HepG2 (cell line): ENCODE measurements around the gene CSKMT. TPM values are rescaled to one million over a fixed set of nuclear protein-coding genes. Genes with fewer than 3 reads are reported as not detected.
"Not testable (repeated sequence)": the region's sequence is repeated elsewhere in the genome, so short reads cannot be mapped to it uniquely, and the experiment has no call there.

ENCODE experiments used
- ATAC-seq: fragments of 200-7000 bp; cut with Tn5 transposase; 3 replicates; pipeline ENCODE4 v1.9.1; 2020; ENCODE audit warnings: mild to moderate bottlenecking, moderate library complexity
- BruUV-seq: library from RNA; stranded (reverse); fragments of 400-500 nt; replicated peaks from 2 replicates; lab custom pipeline; 2021; lab: Mats Ljungman, UMichigan
- CTCF ChIA-PET: fragments of 300-600 bp; formaldehyde crosslinking; extraction: SDS; loops from one replicate; lab custom pipeline; 2021; ENCODE audit warnings: low total read pairs, inconsistent platforms, low intra/inter-chr PET ratio; lab: Yijun Ruan, JAX
- POLR2A ChIA-PET: fragments of 350-600 bp; sonication (Branson Sonifier 250); formaldehyde crosslinking; loops from one replicate; lab custom pipeline; 2020; ENCODE audit warnings: antibody characterized with exemption, inconsistent platforms; lab: Yijun Ruan, JAX
- DNase-seq: peaks from one replicate; pipeline ENCODE4 v3.0.0-alpha.2; 2015; ENCODE audit warnings: low spot score
- FAIRE-seq: peaks from 3 replicates; lab custom pipeline; 2011; peaks lifted over from hg19 to GRCh38; lab: Jason Lieb, UNC
- H2AFZ ChIP-seq: one replicate; pipeline ENCODE4 v1.6.1; 2011; ENCODE audit warnings: low read length, inconsistent platforms
- H3K27ac ChIP-seq: fragments of 300-600 bp; 3 replicates; pipeline ENCODE4 v1.8.0; 2011; ENCODE audit warnings: mixed run types, mild to moderate bottlenecking, mixed read lengths, low read length, inconsistent platforms; ENCODE audit not compliant: insufficient read depth; ENCODE audit errors: extremely low read length
- H3K27me3 ChIP-seq, 2 experiments: fragments of 200-600 bp in 1 of 2; 2 replicates in 1 of 2; 3 replicates in 1 of 2; pipeline versions ENCODE4 v1.6.0 to v1.8.0; 2011; ENCODE audit warnings: low read length in 2 of 2, mild to moderate bottlenecking in 2 of 2, moderate library complexity in 2 of 2, inconsistent platforms in 1 of 2; ENCODE audit not compliant: insufficient read depth in 2 of 2, control insufficient read depth in 1 of 2
- H3K36me3 ChIP-seq, 2 experiments: fragments of 200-600 bp in 1 of 2; replicated peaks in 1 of 2; 2 replicates in 1 of 2; 3 replicates in 1 of 2; pipeline versions ENCODE4 v1.5.1 to v1.8.0; 2011; ENCODE audit warnings: low read length in 2 of 2, inconsistent platforms in 1 of 2; ENCODE audit not compliant: insufficient read depth in 2 of 2, control insufficient read depth in 1 of 2
- H3K4me1 ChIP-seq: 2 replicates; pipeline ENCODE4 v1.5.1; 2012; ENCODE audit warnings: low read length, inconsistent platforms; ENCODE audit not compliant: insufficient read depth
- H3K4me2 ChIP-seq: 2 replicates; pipeline ENCODE4 v1.6.0; 2011; ENCODE audit warnings: low read depth, low read length, inconsistent platforms
- H3K4me3 ChIP-seq, 3 experiments: fragments of 200-600 bp in 1 of 3; sonication (generic), shearing (Covaris generic) in 1 of 3; replicated peaks in 1 of 3; 2 replicates each; pipeline ENCODE4 v1.5.1; 2011 to 2016; ENCODE audit warnings: low read length in 3 of 3, inconsistent platforms in 2 of 3, low read depth in 2 of 3, mild to moderate bottlenecking in 2 of 3, control low read depth in 1 of 3, mixed read lengths in 1 of 3; ENCODE audit not compliant: insufficient read depth in 1 of 3
- H3K79me2 ChIP-seq: one replicate; pipeline ENCODE4 v1.6.1; 2011; ENCODE audit warnings: low read length, inconsistent platforms; ENCODE audit not compliant: insufficient read depth
- H3K9ac ChIP-seq: 2 replicates; pipeline ENCODE4 v1.6.0; 2011; ENCODE audit warnings: mild to moderate bottlenecking, low read depth, low read length, inconsistent platforms; ENCODE audit not compliant: insufficient read depth
- H3K9me3 ChIP-seq: 2 replicates; pipeline ENCODE4 v1.5.1; 2012; ENCODE audit warnings: mild to moderate bottlenecking, low read length
- H4K20me1 ChIP-seq: 2 replicates; pipeline ENCODE4 v1.6.0; 2011; ENCODE audit warnings: inconsistent platforms, mild to moderate bottlenecking, low read length, moderate library complexity; ENCODE audit not compliant: insufficient read depth
- IKZF5 ChIP-seq: IDR thresholded peaks from 2 replicates; pipeline ENCODE4 v1.6.1; 2018; ENCODE audit warnings: missing genetic modification reagents, mild to moderate bottlenecking, missing compliant biosample characterization
- TAF1 ChIP-seq: sonication (generic); formaldehyde crosslinking; IDR thresholded peaks from 2 replicates; pipeline ENCODE4 v1.4.0; 2020; ENCODE audit warnings: missing genetic modification reagents
- ZBTB42 ChIP-seq: sonication (generic); formaldehyde crosslinking; IDR thresholded peaks from 2 replicates; pipeline ENCODE4 v1.5.0; 2020; ENCODE audit warnings: mild to moderate bottlenecking, missing genetic modification reagents
- ZNF230 ChIP-seq: sonication (generic); formaldehyde crosslinking; IDR thresholded peaks from 2 replicates; pipeline ENCODE4 v1.4.0; 2020; ENCODE audit warnings: mild to moderate bottlenecking, missing genetic modification reagents
- ZNF30 ChIP-seq: sonication (generic); formaldehyde crosslinking; IDR thresholded peaks from 2 replicates; pipeline ENCODE4 v1.5.0; 2020; ENCODE audit warnings: mild to moderate bottlenecking, missing genetic modification reagents
- ZNF737 ChIP-seq: sonication (generic); formaldehyde crosslinking; IDR thresholded peaks from 2 replicates; pipeline ENCODE4 v1.5.0; 2020; ENCODE audit warnings: missing genetic modification reagents, mild to moderate bottlenecking, borderline replicate concordance
- ZNF800 ChIP-seq: sonication (generic); formaldehyde crosslinking; IDR thresholded peaks from 2 replicates; pipeline ENCODE4 v1.4.0; 2020; ENCODE audit warnings: missing genetic modification reagents
- WGBS: methylation state at CpG from one replicate; pipeline ENCODE4 v1.1.6; 2017; ENCODE audit warnings: low lambda C conversion rate; 5-methylcytosine and 5-hydroxymethylcytosine counted together
- in situ Hi-C: cut with HindIII; loops from 2 replicates; pipeline ENCODE4 v1.10.0; 2017; ENCODE audit warnings: low pct_unique_long_range_greater_than_20kb; ENCODE audit not compliant: extremely low pct_ligation_motif_present
- intact Hi-C: fragments of 100-400 bp; cut with micrococcal nuclease; formaldehyde crosslinking; loops from one replicate; pipeline ENCODE4 v1.10.0; 2022; ENCODE audit not compliant: unreplicated experiment
- polyA plus RNA-seq, 8 experiments: library from polyadenylated mRNA; depleted of rRNA in 3 of 8; stranded (reverse) in 7 of 8; unstranded in 1 of 8; fragments of >200 nt; fragmentation: Illumina TruSeq in 4 of 8; extraction: Trizol in 4 of 8; gene quantifications; 2 replicates each; pipeline versions ENCODE4 v1.2.1 to v1.2.3, GENCODE V29; 2011 to 2016; ENCODE audit warnings: low read depth in 4 of 8, missing spikeins in 1 of 8, mixed read lengths in 1 of 8; ENCODE audit not compliant: insufficient read depth in 1 of 8
- total RNA-seq, 5 experiments: library from RNA; depleted of rRNA; stranded (reverse); fragments of >200 nt; fragmentation: Illumina TruSeq; extraction: Trizol; gene quantifications; 2 replicates each; pipeline ENCODE4 v1.2.3, GENCODE V29; 2016; ENCODE audit warnings: low read depth in 1 of 5
- TF ChIP-seq, protein P1 (sequence below): sonication (generic); formaldehyde crosslinking; IDR thresholded peaks from 2 replicates; pipeline ENCODE4 v1.5.0; 2020; ENCODE audit warnings: missing genetic modification reagents
- TF ChIP-seq, protein P2 (sequence below): sonication (generic); formaldehyde crosslinking; IDR thresholded peaks from 2 replicates; pipeline ENCODE4 v1.5.0; 2020; ENCODE audit warnings: missing genetic modification reagents

The CSKMT gene
- total and polyA plus RNA-seq, 2 of the 13 experiments (the other 11 are each of a cell fraction or from before 2014, with no cell fraction given): 7.6 to 31.8 TPM

- H2AFZ ChIP-seq: no peak overlapping the region
- intact Hi-C loops (no loop called here), in situ Hi-C loops (no loop called here)
- peaks cover 59% of the 10 kb centered on the region for H3K4me1 ChIP-seq
- H3K4me2 ChIP-seq: peak overlapping the region; percentile 76
- TF ChIP-seq IKZF5: no peak
- TF ChIP-seq ZNF230 (CRISPR knock-in tag): no peak
- TF ChIP-seq, protein P1, sequence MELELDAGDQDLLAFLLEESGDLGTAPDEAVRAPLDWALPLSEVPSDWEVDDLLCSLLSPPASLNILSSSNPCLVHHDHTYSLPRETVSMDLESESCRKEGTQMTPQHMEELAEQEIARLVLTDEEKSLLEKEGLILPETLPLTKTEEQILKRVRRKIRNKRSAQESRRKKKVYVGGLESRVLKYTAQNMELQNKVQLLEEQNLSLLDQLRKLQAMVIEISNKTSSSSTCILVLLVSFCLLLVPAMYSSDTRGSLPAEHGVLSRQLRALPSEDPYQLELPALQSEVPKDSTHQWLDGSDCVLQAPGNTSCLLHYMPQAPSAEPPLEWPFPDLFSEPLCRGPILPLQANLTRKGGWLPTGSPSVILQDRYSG (CRISPR knock-in tag): no peak
- TF ChIP-seq, protein P2, sequence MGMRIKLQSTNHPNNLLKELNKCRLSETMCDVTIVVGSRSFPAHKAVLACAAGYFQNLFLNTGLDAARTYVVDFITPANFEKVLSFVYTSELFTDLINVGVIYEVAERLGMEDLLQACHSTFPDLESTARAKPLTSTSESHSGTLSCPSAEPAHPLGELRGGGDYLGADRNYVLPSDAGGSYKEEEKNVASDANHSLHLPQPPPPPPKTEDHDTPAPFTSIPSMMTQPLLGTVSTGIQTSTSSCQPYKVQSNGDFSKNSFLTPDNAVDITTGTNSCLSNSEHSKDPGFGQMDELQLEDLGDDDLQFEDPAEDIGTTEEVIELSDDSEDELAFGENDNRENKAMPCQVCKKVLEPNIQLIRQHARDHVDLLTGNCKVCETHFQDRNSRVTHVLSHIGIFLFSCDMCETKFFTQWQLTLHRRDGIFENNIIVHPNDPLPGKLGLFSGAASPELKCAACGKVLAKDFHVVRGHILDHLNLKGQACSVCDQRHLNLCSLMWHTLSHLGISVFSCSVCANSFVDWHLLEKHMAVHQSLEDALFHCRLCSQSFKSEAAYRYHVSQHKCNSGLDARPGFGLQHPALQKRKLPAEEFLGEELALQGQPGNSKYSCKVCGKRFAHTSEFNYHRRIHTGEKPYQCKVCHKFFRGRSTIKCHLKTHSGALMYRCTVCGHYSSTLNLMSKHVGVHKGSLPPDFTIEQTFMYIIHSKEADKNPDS (CRISPR knock-in tag): no peak
- no peak for TF ChIP-seq ZNF737 (CRISPR knock-in tag)
- TF ChIP-seq ZBTB42 (CRISPR knock-in tag): no peak
- no peak for TF ChIP-seq ZNF30 (CRISPR knock-in tag)
- TF ChIP-seq TAF1 (CRISPR knock-in tag): no peak
- no peak for TF ChIP-seq ZNF800 (CRISPR knock-in tag)
- H3K27me3 ChIP-seq: no peaks in the 10 kb centered on the region; a peak in 1 of 5 replicates
- peak overlapping the region in 2 of 3 experiments; percentile 3 to 98; a peak in 2 of 6 replicates for H3K4me3 ChIP-seq
- FAIRE-seq (no peak), DNase-seq (no peak), ATAC-seq (no peak)
- H3K79me2 ChIP-seq: peaks cover 26% of the 10 kb centered on the region
- 74% methylated on average over 2 of the region's 2 CpGs for WGBS
- peaks cover 0 to 7% of the 10 kb centered on the region in 2 experiments; a peak in 1 of 5 replicates for H3K36me3 ChIP-seq
- H4K20me1 ChIP-seq: no peaks in the 10 kb centered on the region; the same call in 1 of the 2 replicates
- peak overlapping the region; percentile 96; the same call in 1 of the 2 replicates for H3K9ac ChIP-seq
- peak overlapping the region; percentile 29 for H3K27ac ChIP-seq
- ChIA-PET POLR2A (interaction anchor here (0.8 to 6.6 kb wide), 8 partner anchors 7 to 99 kb away, joined by 3 to 64 read pairs (median 19); partner anchors contain the start of genes C11orf98, CSKMT, EEF1G and GANAB), CTCF (no interaction called here)
- no TSS peak for BruUV-seq
- H3K9me3 ChIP-seq: no peaks in the 10 kb centered on the region
These were observed 8.0 kb downstream of the CSKMT start for GRCh38 chr11:62673196-62673525.

DNA sequence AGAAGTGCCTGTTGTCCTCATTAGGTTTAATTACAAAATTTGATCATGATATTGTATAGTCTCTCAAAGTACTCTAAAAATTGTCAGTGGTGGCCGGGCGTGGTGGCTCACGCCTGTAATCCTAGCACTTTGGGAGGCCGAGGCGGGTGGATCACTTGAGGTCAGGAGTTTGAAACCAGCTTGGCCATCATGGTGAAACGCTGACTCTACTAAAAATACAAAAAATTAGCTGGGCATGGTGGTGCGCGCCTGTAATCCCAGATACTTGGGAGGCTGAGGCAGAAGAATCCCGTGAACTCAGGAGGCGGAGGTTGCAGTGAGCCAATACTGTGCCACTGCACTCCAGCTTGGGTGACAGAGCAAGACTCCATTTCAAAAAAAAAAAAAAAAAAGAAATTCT lies 10.3 kb downstream of the CSKMT start:
- H3K9me3 ChIP-seq, ATAC-seq, H3K27me3 ChIP-seq, H3K4me3 ChIP-seq, DNase-seq, FAIRE-seq, intact Hi-C loops, H2AFZ ChIP-seq, H4K20me1 ChIP-seq, CTCF ChIA-PET, H3K27ac ChIP-seq, H3K4me2 ChIP-seq, H3K9ac ChIP-seq, in situ Hi-C loops, H3K36me3 ChIP-seq, BruUV-seq: not testable (repeated sequence)
- peaks cover 29% of the 10 kb centered on the region for H3K79me2 ChIP-seq
- WGBS: 98% methylated on average over 10 of the region's 10 CpGs
- POLR2A ChIA-PET: interaction anchor here (1.8 to 5.4 kb wide), 4 partner anchors 8 to 84 kb away, joined by 5 to 64 read pairs (median 6); partner anchors contain the start of genes C11orf98, CSKMT, HNRNPUL2 and TUT1
- H3K4me1 ChIP-seq: peaks cover 49% of the 10 kb centered on the region
